GM18858 (cell line): ENCODE measurements around the gene UBE2D2.

Experiments
- ATAC-seq: cut with Tn5 transposase; IDR thresholded peaks from one replicate; pipeline ENCODE4 v1.9.1; 2021; ENCODE audit not compliant: unreplicated experiment

UBE2D2 gene

DNA sequence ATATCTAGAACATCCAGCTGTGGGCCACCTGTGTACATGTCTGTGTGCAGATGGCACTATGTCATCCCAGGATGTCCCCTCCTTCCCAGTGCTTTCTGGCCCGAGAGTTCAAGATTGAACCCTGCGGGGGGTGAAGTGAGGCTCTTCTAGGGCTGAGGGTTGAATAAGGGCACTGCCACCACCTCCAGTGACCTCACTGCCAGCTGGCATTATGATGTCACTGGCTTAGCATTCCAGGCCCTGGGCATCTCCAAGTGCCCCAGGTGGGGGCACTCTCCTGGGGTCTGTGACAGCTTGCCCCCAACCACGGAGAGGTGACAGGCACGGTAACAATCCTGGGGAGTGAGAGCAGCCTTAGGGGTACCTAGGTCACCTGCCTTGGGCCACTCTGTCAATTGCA lies 114.1 kb downstream of the UBE2D2 start:
- no peak for ATAC-seq

DNA sequence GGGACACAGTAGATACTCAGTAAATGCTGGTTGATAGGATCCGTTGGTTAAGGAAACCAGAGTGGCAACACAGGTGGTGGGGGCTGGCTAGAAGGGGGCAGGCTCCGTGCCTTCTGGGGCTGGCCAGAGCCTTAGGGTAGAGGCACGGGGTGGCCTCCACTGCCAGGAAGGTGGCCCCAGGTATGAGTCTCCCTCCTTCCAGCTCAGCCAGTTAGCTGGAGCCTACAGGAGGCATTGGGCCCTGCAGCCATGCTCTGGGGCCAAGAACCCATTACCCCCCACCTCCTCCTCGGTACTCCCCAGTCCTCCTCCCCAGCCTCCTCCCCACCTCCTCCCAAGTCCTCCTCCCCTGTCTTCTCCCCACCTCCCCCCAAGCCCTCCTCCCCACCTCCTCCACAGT lies 114.7 kb downstream of the UBE2D2 start:
- no peak for ATAC-seq

DNA sequence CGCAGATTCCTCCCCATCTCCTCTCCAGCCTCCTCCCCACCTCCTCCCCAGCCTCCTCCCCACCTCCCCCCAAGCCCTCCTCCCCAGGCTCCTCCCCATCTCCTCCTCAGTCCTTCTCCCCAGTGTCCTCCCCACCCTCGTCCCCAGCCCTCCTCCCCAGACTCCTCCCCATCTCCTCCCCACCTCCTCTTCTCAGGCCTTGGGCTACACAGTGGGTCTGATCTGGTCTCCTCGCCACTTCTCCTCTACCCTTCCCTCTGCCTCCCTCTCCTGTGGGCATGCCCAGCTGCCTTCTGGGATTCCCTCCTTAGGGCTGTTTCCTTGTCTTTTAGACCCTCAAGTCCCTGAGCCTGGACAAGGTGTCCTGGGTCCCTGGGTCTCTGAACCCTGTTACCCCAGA lies 115.3 kb downstream of the UBE2D2 start:
- no peak for ATAC-seq

DNA sequence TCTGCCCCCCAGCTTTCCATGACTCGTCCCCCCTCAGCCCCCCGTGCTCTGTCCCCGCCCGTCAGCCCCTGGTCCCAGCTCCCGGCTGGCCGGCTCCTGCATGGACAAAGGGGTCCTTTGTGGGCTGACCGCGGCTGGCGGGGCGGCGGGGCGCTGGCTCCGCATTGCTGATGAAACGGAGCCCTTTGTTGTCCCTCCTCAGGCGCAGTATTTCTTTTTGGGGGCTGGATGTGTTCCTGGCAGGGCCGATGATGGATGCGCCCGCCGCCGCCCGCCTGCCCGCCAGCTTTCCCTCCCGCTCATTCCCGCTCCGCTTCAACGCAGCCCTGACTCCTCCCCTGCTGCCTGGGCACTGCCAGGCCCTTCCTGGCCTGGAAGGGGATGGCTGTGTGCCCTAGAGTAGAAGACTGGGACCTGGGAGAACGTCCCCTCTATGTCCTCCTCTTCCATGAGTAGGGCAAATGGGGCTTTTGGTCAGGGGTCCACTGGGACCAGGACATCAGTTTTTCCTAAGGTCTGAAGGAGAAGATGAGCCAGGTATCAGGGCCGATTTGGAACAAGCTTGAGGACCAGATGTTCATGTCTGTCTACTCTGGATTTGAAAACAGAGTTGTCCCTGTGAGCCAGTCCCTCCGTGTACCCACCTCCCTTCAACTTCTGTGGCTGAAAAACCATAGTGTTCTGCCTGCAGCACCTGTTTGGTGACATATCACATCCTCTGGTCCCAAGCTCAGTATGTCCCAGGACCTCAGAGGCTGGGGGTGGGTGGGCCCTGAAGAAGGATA lies 116.0 kb downstream of the UBE2D2 start:
- ATAC-seq: no peak
